Stimulated activated CD4-positive, alpha-beta T cell treated with anti-CD3 and anti-CD28 coated beads, Interleukin-1b, Interleukin-23, amount 100 ng/mL, for 24 hours (primary cell): ENCODE results near the gene COL11A2.
"Not testable (repeated sequence)": the region's sequence is repeated elsewhere in the genome, so short reads cannot be mapped to it uniquely, and the experiment has no call there.

Source experiments
- DNase-seq, 4 experiments: peaks; one replicate each; pipeline ENCODE4 v3.0.0-alpha.2; 2020; ENCODE audit warnings: low read depth in 4 of 4, low spot score in 1 of 4

Gene COL11A2

GRCh38 chr6:33192105-33192646 lies at the start of gene COL11A2:
TSS of gene COL11A2 (minus strand) at chr6:33192467. CDS start at chr6:33192240, 227 bp downstream.
- DNase-seq: no peak

GRCh38 chr6:33241968-33242367 lies 49.7 kb upstream of the COL11A2 start:
- DNase-seq: no peak

GRCh38 chr6:33237741-33238140 lies 45.5 kb upstream of the COL11A2 start:
- no peak for DNase-seq

- no peak for DNase-seq
Observed at GRCh38 chr6:33236852-33237251, 44.6 kb upstream of the COL11A2 start.

GRCh38 chr6:33236328-33236727 lies 44.1 kb upstream of the COL11A2 start:
- no peak for DNase-seq

GRCh38 chr6:33235221-33235634 lies 43.0 kb upstream of the COL11A2 start:
- DNase-seq: no peak

GRCh38 chr6:33226503-33227120 lies 34.3 kb upstream of the COL11A2 start:
- DNase-seq: not testable (repeated sequence)

GRCh38 chr6:33217681-33218080 lies 25.4 kb upstream of the COL11A2 start:
- DNase-seq: no peak

- no peak for DNase-seq
Observed at GRCh38 chr6:33217246-33217645, 25.0 kb upstream of the COL11A2 start.

- DNase-seq: no peak
Observed at GRCh38 chr6:33216117-33216649, 23.9 kb upstream of the COL11A2 start.

GRCh38 chr6:33215271-33216116 lies 23.2 kb upstream of the COL11A2 start:
- DNase-seq: no peak

- DNase-seq: no peak
Observed at GRCh38 chr6:33213989-33214335, 21.7 kb upstream of the COL11A2 start.

- DNase-seq: no peak
Observed at GRCh38 chr6:33213166-33213988, 21.1 kb upstream of the COL11A2 start.

- DNase-seq: no peak
Observed at GRCh38 chr6:33212857-33213165, 20.5 kb upstream of the COL11A2 start.

- no peak for DNase-seq
Observed at GRCh38 chr6:33211666-33212422, 19.6 kb upstream of the COL11A2 start.

GRCh38 chr6:33211136-33211535 lies 18.9 kb upstream of the COL11A2 start:
- DNase-seq: no peak

- no peak for DNase-seq
Observed at GRCh38 chr6:33209856-33210255, 17.6 kb upstream of the COL11A2 start.

GRCh38 chr6:33208091-33208967 lies 16.1 kb upstream of the COL11A2 start, which contains the start of gene RING1:
TSS of gene RING1 (plus strand) at chr6:33208500. CDS start at chr6:33208823, 323 bp downstream.
- DNase-seq: peak; percentile 65 to 83 (median 74)

GRCh38 chr6:33207552-33208090 lies 15.4 kb upstream of the COL11A2 start:
- no peak for DNase-seq
